Liver (tissue), 9 donors: ENCODE measurements around the gene PIK3R3. TPM values are rescaled to one million over a fixed set of nuclear protein-coding genes. Genes with fewer than 3 reads are reported as not detected.

Experiments
- DNase-seq: peaks from one replicate; pipeline ENCODE4 v3.0.0-alpha.2; 2017; ENCODE audit warnings: low spot score
- H3K27ac ChIP-seq, 2 donors: one replicate each; pipeline ENCODE4 v1.7.0; 2013; ENCODE audit warnings: inconsistent platforms in 2 of 2, low read length in 2 of 2, control low read depth in 1 of 2, low read depth in 1 of 2, mild to moderate bottlenecking in 1 of 2
- H3K27me3 ChIP-seq, 4 donors: one replicate each; pipeline versions ENCODE4 v1.6.1 to v1.7.0; 2013; ENCODE audit warnings: low read length in 3 of 4, inconsistent platforms in 1 of 4, mild to moderate bottlenecking in 1 of 4, moderate library complexity in 1 of 4; ENCODE audit not compliant: control insufficient read depth in 4 of 4, insufficient read depth in 4 of 4
- H3K36me3 ChIP-seq, 4 donors: one replicate each; pipeline versions ENCODE4 v1.6.1 to v1.7.0; 2013; ENCODE audit warnings: low read length in 3 of 4, mild to moderate bottlenecking in 3 of 4, low read depth in 1 of 4, moderate library complexity in 1 of 4; ENCODE audit not compliant: control insufficient read depth in 4 of 4, insufficient read depth in 3 of 4
- H3K4me1 ChIP-seq, 4 donors: one replicate each; pipeline versions ENCODE4 v1.6.1 to v1.7.0; 2013; ENCODE audit warnings: low read length in 3 of 4, mild to moderate bottlenecking in 3 of 4, moderate library complexity in 1 of 4; ENCODE audit not compliant: control insufficient read depth in 4 of 4, insufficient read depth in 4 of 4
- H3K4me3 ChIP-seq, 3 donors: one replicate each; pipeline versions ENCODE4 v1.6.1 to v1.7.0; 2013; ENCODE audit warnings: low read length in 3 of 3, control low read depth in 1 of 3, low read depth in 1 of 3, mild to moderate bottlenecking in 1 of 3
- H3K9ac ChIP-seq, 2 donors: one replicate each; pipeline ENCODE4 v1.7.0; 2013; ENCODE audit warnings: low read length in 2 of 2, mild to moderate bottlenecking in 2 of 2, moderate library complexity in 2 of 2, control low read depth in 1 of 2, low read depth in 1 of 2
- H3K9me3 ChIP-seq, 4 donors: one replicate each; pipeline versions ENCODE4 v1.6.1 to v1.7.0; 2013; ENCODE audit warnings: low read length in 3 of 4; ENCODE audit not compliant: control insufficient read depth in 4 of 4
- ATF3 ChIP-seq: IDR thresholded peaks from 2 replicates; pipeline ENCODE4 v1.6.1; 2016; ENCODE audit warnings: antibody characterized with exemption
- CTCF ChIP-seq: fragments of 150-350 bp; IDR thresholded peaks from 2 replicates; pipeline ENCODE4 v1.5.1; 2017; ENCODE audit warnings: improper control_type of control experiment, low read depth, low read length; ENCODE audit not compliant: missing input control
- EGR1 ChIP-seq, 2 donors: IDR thresholded peaks; 2 replicates each; pipeline ENCODE4 v1.6.1; 2016 to 2018; ENCODE audit warnings: antibody characterized with exemption in 2 of 2, low read depth in 2 of 2
- FOXA1 ChIP-seq: IDR thresholded peaks from 2 replicates; pipeline ENCODE4 v1.6.1; 2016; ENCODE audit warnings: antibody characterized with exemption
- FOXA2 ChIP-seq: IDR thresholded peaks from 2 replicates; pipeline ENCODE4 v1.6.1; 2016; ENCODE audit warnings: antibody characterized with exemption
- GABPA ChIP-seq, 2 donors: IDR thresholded peaks in 1 of 2; conservative IDR thresholded peaks in 1 of 2; 2 replicates each; pipeline ENCODE4 v1.6.1; 2016; ENCODE audit warnings: antibody characterized with exemption in 2 of 2, mild to moderate bottlenecking in 1 of 2, moderate library complexity in 1 of 2
- HNF4A ChIP-seq, 2 donors: conservative IDR thresholded peaks; 2 replicates each; pipeline ENCODE4 v1.6.1; 2016; ENCODE audit warnings: antibody characterized with exemption in 2 of 2, mild to moderate bottlenecking in 2 of 2
- HNF4G ChIP-seq: IDR thresholded peaks from 2 replicates; pipeline ENCODE4 v1.6.1; 2016; ENCODE audit warnings: antibody characterized with exemption
- JUND ChIP-seq, 2 donors: IDR thresholded peaks; 2 replicates each; pipeline ENCODE4 v1.6.1; 2016; ENCODE audit warnings: antibody characterized with exemption in 2 of 2
- MAX ChIP-seq: IDR thresholded peaks from 2 replicates; pipeline ENCODE4 v1.6.1; 2016; ENCODE audit warnings: antibody characterized with exemption
- NR2F2 ChIP-seq: IDR thresholded peaks from 2 replicates; pipeline ENCODE4 v1.6.1; 2016; ENCODE audit warnings: antibody characterized with exemption
- RAD21 ChIP-seq, 2 donors: IDR thresholded peaks; 2 replicates each; pipeline ENCODE4 v1.6.1; 2016; ENCODE audit warnings: antibody characterized with exemption in 2 of 2, mild to moderate bottlenecking in 2 of 2
- REST ChIP-seq: IDR thresholded peaks from 2 replicates; pipeline ENCODE4 v1.6.1; 2016; ENCODE audit warnings: antibody characterized with exemption, mild to moderate bottlenecking
- RXRA ChIP-seq, 2 donors: IDR thresholded peaks; 2 replicates each; pipeline ENCODE4 v1.6.1; 2017 to 2018; ENCODE audit warnings: antibody characterized with exemption in 2 of 2, mild to moderate bottlenecking in 1 of 2
- SP1 ChIP-seq: IDR thresholded peaks from 2 replicates; pipeline ENCODE4 v1.6.1; 2018; ENCODE audit warnings: antibody characterized with exemption, mild to moderate bottlenecking
- TAF1 ChIP-seq: conservative IDR thresholded peaks from 2 replicates; pipeline ENCODE4 v1.6.1; 2016; ENCODE audit warnings: antibody characterized with exemption, mild to moderate bottlenecking
- ZBTB33 ChIP-seq: IDR thresholded peaks from 2 replicates; pipeline ENCODE4 v1.6.1; 2016; ENCODE audit warnings: antibody characterized with exemption
- WGBS: extraction: QIAGEN DNeasy Blood & Tissue Kit; methylation state at CpG from one replicate; pipeline ENCODE4 v1.1.7; 2013; 5-methylcytosine and 5-hydroxymethylcytosine counted together
- polyA plus RNA-seq, 2 donors: library from polyadenylated mRNA; stranded (reverse) in 1 of 2; unstranded in 1 of 2; fragments of 200-250 nt in 1 of 2; fragments of >200 nt in 1 of 2; fragmentation: Nextera tagmentation in 1 of 2; extraction: Ambion mirVana in 1 of 2; gene quantifications; one replicate each; pipeline versions ENCODE4 v1.2.1 to v1.2.3, GENCODE V29; 2013 to 2015
- total RNA-seq, 2 donors: library from RNA; depleted of rRNA; stranded (reverse); fragments of >200 nt; gene quantifications; one replicate each; pipeline ENCODE4 v1.2.3, GENCODE V29; 2014
- donor health status: healthy.
- donor health status: healthy.
- donor health status: healthy.
- donor health status: healthy.
- donor health status: healthy.

The PIK3R3 gene
- total and polyA plus RNA-seq, 4 donors = 1.5 to 4.6 (median 2.7) TPM

- TF ChIP-seq FOXA1 = no peak
- no peak for TF ChIP-seq SP1
- no peak for TF ChIP-seq HNF4G
- no peak for TF ChIP-seq NR2F2
- no peak for TF ChIP-seq CTCF
- TF ChIP-seq RAD21 (IDR thresholded peaks at IDR 0.05) = no peak
These were observed 101.4 kb downstream of the PIK3R3 start (continued) for GRCh38 chr1:46030876-46031660.

GRCh38 chr1:46030074-46030870, 102.2 kb downstream of the PIK3R3 start:
- Histone ChIP-seq H3K4me1 (no peaks in the 10 kb centered on the region), H3K9ac (no peak overlapping the region), H3K36me3 (peaks cover 0 to 26% (median 4%) of the 10 kb centered on the region in 4 donors), H3K9me3 (no peaks in the 10 kb centered on the region), H3K27ac (no peak overlapping the region), H3K4me3 (no peak overlapping the region), H3K27me3 (no peaks in the 10 kb centered on the region)
- TF ChIP-seq SP1 (no peak), TAF1 (no peak), RXRA (IDR thresholded peaks at IDR 0.05) (no peak), ATF3 (no peak), EGR1 (IDR thresholded peaks at IDR 0.05; ENCODE audit: low read depth in 2 of 2) (no peak), RAD21 (IDR thresholded peaks at IDR 0.05) (no peak), HNF4A (conservative IDR thresholded peaks at IDR 0.05) (no peak), HNF4G (no peak), FOXA2 (no peak), REST (no peak), MAX (no peak), CTCF (no peak), GABPA (IDR thresholded peaks at IDR 0.05 in 1 of 2, conservative IDR thresholded peaks at IDR 0.05 in 1 of 2) (no peak), FOXA1 (no peak), JUND (IDR thresholded peaks at IDR 0.05) (no peak), NR2F2 (no peak), ZBTB33 (no peak)
- DNase-seq = no peak
- 96% methylated on average over 18 of the region's 18 CpGs for WGBS
